ENCODE measurements around the gene SYNCRIP. TPM values are rescaled to one million over a fixed set of nuclear protein-coding genes. Genes with fewer than 3 reads are reported as not detected.

SYNCRIP gene
- total RNA-seq, 4 donors from 2014 or later, result 59.7 to 71.4 (median 64.3) TPM

- no peak for DNase-seq (ENCODE audit: low spot score in 2 of 2)
- peaks cover 81% of the 10 kb centered on the region for H3K36me3 ChIP-seq
Observed at GRCh38 chr6:85612690-85613474, 29.8 kb downstream of the SYNCRIP start.

GRCh38 chr6:85610182-85610895, 32.3 kb downstream of the SYNCRIP start:
- WGBS, result 89% methylated on average over 2 of the region's 2 CpGs
- H3K27ac ChIP-seq, result no peak overlapping the region
- H3K27me3 ChIP-seq, result no peaks in the 10 kb centered on the region
- H3K4me1 ChIP-seq, result no peaks in the 10 kb centered on the region
- H3K36me3 ChIP-seq, result peaks cover 63% of the 10 kb centered on the region
- DNase-seq (ENCODE audit: low spot score in 2 of 2), result no peak
- H3K9me3 ChIP-seq, result no peaks in the 10 kb centered on the region
- no peak for TF ChIP-seq POLR2A (IDR thresholded peaks at IDR 0.05)
- TF ChIP-seq EP300 (IDR thresholded peaks at IDR 0.05), result no peak
- no peak for TF ChIP-seq POLR2AphosphoS5 (IDR thresholded peaks at IDR 0.05)
- no peak for TF ChIP-seq CTCF (IDR thresholded peaks at IDR 0.05)
- no peak overlapping the region for H3K4me3 ChIP-seq

More at GRCh38 chr6:85612690-85613474, 29.8 kb downstream of the SYNCRIP start:
- WGBS, result 89% methylated on average over 4 of the region's 4 CpGs
- H3K9me3 ChIP-seq, result no peaks in the 10 kb centered on the region
- TF ChIP-seq POLR2AphosphoS5 (IDR thresholded peaks at IDR 0.05) (no peak), EP300 (IDR thresholded peaks at IDR 0.05) (no peak), POLR2A (IDR thresholded peaks at IDR 0.05) (no peak), CTCF (IDR thresholded peaks at IDR 0.05) (no peak)
- no peaks in the 10 kb centered on the region for H3K4me1 ChIP-seq
- no peak overlapping the region for H3K4me3 ChIP-seq
- H3K27me3 ChIP-seq, result no peaks in the 10 kb centered on the region
- no peak overlapping the region for H3K27ac ChIP-seq

GRCh38 chr6:85602100-85602499, 40.6 kb downstream of the SYNCRIP start:
- no peaks in the 10 kb centered on the region for H3K27me3 ChIP-seq
- no peak overlapping the region for H3K4me3 ChIP-seq
- H3K4me1 ChIP-seq, result no peaks in the 10 kb centered on the region
- WGBS, result 86% methylated on average over 4 of the region's 4 CpGs
- H3K9me3 ChIP-seq, result no peaks in the 10 kb centered on the region
- no peak overlapping the region for H3K27ac ChIP-seq
- H3K36me3 ChIP-seq, result no peaks in the 10 kb centered on the region
- no peak for DNase-seq (ENCODE audit: low spot score in 2 of 2)
- no peak for TF ChIP-seq POLR2A (IDR thresholded peaks at IDR 0.05)
- no peak for TF ChIP-seq POLR2AphosphoS5 (IDR thresholded peaks at IDR 0.05)
- TF ChIP-seq CTCF (IDR thresholded peaks at IDR 0.05), result no peak
- no peak for TF ChIP-seq EP300 (IDR thresholded peaks at IDR 0.05)

- DNase-seq (ENCODE audit: low spot score in 2 of 2), result peak in 1 of 2 donors; percentile 72
- no peak for TF ChIP-seq POLR2AphosphoS5 (IDR thresholded peaks at IDR 0.05)
- no peak for TF ChIP-seq POLR2A (IDR thresholded peaks at IDR 0.05)
- TF ChIP-seq CTCF (IDR thresholded peaks at IDR 0.05), result no peak
- no peak for TF ChIP-seq EP300 (IDR thresholded peaks at IDR 0.05)
- no peak overlapping the region for H3K27ac ChIP-seq
- H3K4me3 ChIP-seq, result no peak overlapping the region
- WGBS, result 80% methylated on average over 11 of the region's 11 CpGs
- no peaks in the 10 kb centered on the region for H3K36me3 ChIP-seq
- H3K9me3 ChIP-seq, result no peaks in the 10 kb centered on the region
- no peaks in the 10 kb centered on the region for H3K4me1 ChIP-seq
- H3K27me3 ChIP-seq, result no peaks in the 10 kb centered on the region
Observed at GRCh38 chr6:85600713-85601313, 41.9 kb downstream of the SYNCRIP start.
